HUES64 (cell line): ENCODE results near the gene NLRP10.
"Not testable (repeated sequence)": the region's sequence is repeated elsewhere in the genome, so short reads cannot be mapped to it uniquely, and the experiment has no call there.

Experiments
- H3K27ac ChIP-seq: 2 replicates; pipeline ENCODE4 v1.7.0; 2013; ENCODE audit warnings: low read depth, low read length, inconsistent platforms
- H3K27me3 ChIP-seq: 2 replicates; pipeline ENCODE4 v1.6.1; 2013; ENCODE audit warnings: mild to moderate bottlenecking, low read length; ENCODE audit not compliant: insufficient read depth
- H3K36me3 ChIP-seq: 2 replicates; pipeline ENCODE4 v1.6.1; 2013; ENCODE audit warnings: mild to moderate bottlenecking, low read length; ENCODE audit not compliant: insufficient read depth
- H3K4me1 ChIP-seq: 2 replicates; pipeline ENCODE4 v1.6.1; 2013; ENCODE audit warnings: mild to moderate bottlenecking, low read length, moderate library complexity; ENCODE audit not compliant: insufficient read depth
- H3K4me3 ChIP-seq: 2 replicates; pipeline ENCODE4 v1.5.1; 2013; ENCODE audit warnings: mild to moderate bottlenecking, low read length, moderate library complexity
- H3K9ac ChIP-seq: 2 replicates; pipeline ENCODE4 v1.6.1; 2013; ENCODE audit warnings: mild to moderate bottlenecking, low read depth, low read length
- H3K9me3 ChIP-seq: 2 replicates; pipeline ENCODE4 v1.6.1; 2013; ENCODE audit warnings: low read depth, low read length; ENCODE audit not compliant: insufficient read depth
- WGBS: fragments of 150-250, 120-280 bp; methylation state at CpG from one replicate; pipeline ENCODE4 v1.1.7; 2013; ENCODE audit warnings: missing lambda C conversion rate; 5-methylcytosine and 5-hydroxymethylcytosine counted together

The NLRP10 gene

DNA sequence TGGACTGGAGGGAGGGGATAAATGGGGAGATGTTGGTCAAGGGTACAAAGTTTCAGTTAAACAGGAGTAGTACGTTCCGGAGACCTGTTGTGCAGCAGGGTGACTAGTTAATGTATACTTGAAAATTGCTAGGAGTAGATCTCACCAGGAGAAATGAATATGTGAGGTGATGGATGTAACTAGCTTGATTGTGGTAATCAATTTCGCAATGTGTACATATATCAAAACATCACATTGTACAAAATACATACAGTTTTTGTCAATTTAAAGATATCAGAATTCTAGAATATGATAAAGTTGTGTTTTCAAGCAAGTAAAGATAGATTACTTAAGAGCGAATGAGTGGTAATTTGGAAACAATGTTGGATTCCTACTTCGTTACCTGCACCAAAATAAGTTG is 35.1 kb upstream of the NLRP10 start:
- WGBS = 81% methylated on average over 4 of the region's 5 CpGs
- no peak overlapping the region for H3K27ac ChIP-seq

DNA sequence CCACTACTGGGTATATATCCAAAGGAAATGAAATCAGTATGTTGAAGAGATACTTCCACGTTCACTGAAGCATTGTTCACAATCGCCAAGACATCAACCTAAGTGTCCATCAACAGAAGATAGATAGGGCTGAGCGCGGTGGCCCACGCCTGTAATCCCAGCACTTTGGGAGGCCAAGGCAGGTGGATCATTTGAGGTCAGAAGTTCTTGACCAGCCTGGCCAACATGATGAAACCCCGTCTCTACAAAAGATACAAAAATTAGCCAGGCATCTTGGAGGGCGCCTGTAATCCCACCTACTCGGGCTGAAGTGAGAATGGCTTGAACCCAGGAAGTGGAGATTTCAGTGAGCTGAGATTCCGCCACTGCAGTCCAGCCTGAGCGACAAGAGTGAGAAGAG is 34.5 kb upstream of the NLRP10 start:
- Histone ChIP-seq H3K27ac (no peak overlapping the region), H3K36me3 (peaks cover 48% of the 10 kb centered on the region)
- WGBS = 92% methylated on average over 9 of the region's 10 CpGs

More for the DNA sequence above, 35.1 kb upstream of the NLRP10 start:
- no peaks in the 10 kb centered on the region for H3K9me3 ChIP-seq
- H3K9ac ChIP-seq = no peak overlapping the region
- H3K4me3 ChIP-seq = no peak overlapping the region
- no peaks in the 10 kb centered on the region for H3K4me1 ChIP-seq
- no peaks in the 10 kb centered on the region for H3K27me3 ChIP-seq
- H3K36me3 ChIP-seq = peaks cover 42% of the 10 kb centered on the region

DNA sequence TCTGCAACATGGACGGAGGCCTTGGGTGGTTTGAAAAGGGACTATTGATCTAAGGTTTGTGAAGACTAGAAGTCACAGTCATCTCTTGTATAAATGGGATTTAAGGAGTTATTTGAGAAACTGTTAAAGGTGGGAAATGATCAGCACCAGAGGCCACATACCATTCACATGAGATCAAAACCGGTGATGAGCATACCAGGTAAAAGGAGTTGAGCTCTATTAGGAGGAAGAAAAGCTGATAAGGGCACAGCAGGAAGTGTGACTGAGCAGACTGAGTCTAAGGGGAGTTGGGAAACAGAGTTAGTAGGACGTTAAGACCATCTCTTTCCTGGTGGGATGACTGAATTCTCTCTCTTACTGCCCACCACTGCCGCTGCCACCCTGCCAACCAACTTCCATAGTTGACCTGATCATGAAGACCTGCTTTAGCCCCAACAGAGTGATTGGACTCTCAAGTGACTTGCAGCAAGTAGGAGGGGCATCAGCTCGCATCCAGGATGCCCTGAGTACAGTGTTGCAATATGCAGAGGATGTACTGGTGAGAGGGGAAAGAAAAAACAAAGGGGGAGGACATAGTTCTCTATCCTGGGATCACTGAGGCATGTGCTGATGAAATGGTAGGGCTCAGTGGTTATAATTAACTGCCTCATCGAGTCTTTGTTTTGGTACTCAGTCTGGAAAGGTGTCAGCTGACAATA is 29.5 kb upstream of the NLRP10 start:
- Histone ChIP-seq H3K4me3 (no peak overlapping the region), H3K27ac (no peak overlapping the region), H3K27me3 (no peaks in the 10 kb centered on the region), H3K9me3 (no peaks in the 10 kb centered on the region), H3K4me1 (no peaks in the 10 kb centered on the region), H3K9ac (no peak overlapping the region), H3K36me3 (peaks cover 91% of the 10 kb centered on the region)
- WGBS = 83% methylated on average over 6 of the region's 6 CpGs

More for the DNA sequence above, 34.5 kb upstream of the NLRP10 start:
- H3K4me3 ChIP-seq = no peak overlapping the region
- H3K4me1 ChIP-seq = no peaks in the 10 kb centered on the region
- H3K9ac ChIP-seq = no peak overlapping the region
- no peaks in the 10 kb centered on the region for H3K9me3 ChIP-seq
- H3K27me3 ChIP-seq = no peaks in the 10 kb centered on the region

DNA sequence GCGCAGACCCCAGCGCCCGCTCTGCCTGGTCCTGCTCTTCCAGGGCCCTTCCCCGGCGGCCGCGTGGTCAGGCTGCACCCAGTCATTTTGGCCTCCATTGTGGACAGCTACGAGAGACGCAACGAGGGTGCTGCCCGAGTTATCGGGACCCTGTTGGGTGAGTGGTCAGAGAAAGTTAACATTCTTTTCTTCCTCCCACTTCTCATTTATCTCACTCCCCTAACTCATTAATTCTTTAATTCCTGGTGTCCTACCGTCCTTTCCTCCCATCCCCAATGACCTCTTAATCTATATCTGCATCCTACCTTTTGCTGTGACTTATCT is 22.3 kb upstream of the NLRP10 start:
- peak overlapping the region; percentile 91 for H3K9ac ChIP-seq
- not testable (repeated sequence) for H3K27me3 ChIP-seq, H3K9me3 ChIP-seq
- H3K27ac ChIP-seq = peak overlapping the region; percentile 49
- peaks cover 14% of the 10 kb centered on the region for H3K4me1 ChIP-seq
- 7% methylated on average over 3 of the region's 13 CpGs for WGBS
- peaks cover 36% of the 10 kb centered on the region for H3K36me3 ChIP-seq
- H3K4me3 ChIP-seq = peak overlapping the region; percentile 99

DNA sequence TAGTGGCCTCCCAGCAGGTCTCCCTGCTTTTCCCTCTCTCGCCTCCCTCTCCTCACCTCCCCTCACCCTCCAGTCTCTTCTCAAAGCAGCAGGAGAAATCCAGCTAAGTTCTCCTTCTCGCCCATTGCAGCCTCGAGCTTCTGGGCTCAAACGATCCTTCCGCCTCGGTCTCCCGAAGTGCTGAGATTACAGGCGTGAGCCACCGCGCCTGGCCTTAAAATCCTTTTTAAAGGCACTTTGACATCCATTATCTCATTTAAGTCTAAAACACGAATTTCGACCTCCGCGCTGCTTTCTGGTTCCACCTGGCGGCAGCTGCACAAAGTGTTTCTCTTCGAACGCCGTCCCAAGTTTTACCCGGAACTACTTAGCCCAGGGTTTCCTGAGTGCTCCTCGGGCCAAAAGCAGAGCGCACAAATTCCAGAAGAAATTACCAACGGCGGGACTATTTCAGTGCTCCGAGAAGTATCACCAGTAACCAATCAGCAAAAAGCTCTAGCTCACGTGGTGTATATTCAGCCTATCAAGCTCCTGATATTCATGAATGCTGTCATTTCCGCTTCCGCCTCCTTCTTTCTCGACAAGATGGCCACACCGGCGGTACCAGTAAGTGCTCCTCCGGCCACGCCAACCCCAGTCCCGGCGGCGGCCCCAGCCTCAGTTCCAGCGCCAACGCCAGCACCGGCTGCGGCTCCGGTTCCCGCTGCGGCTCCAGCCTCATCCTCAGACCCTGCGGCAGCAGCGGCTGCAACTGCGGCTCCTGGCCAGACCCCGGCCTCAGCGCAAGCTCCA is 21.7 kb upstream of the NLRP10 start, which contains the start of gene EIF3F:
EIF3F (plus strand) TSS at position 570 of the 792 bp plus-strand sequence; CDS start at position 586, 16 bp downstream.
- peaks cover 31% of the 10 kb centered on the region for H3K36me3 ChIP-seq
- peak within 1 kb of the TSS; percentile 91 for H3K9ac ChIP-seq
- H3K4me3 ChIP-seq = peak within 1 kb of the TSS; percentile 99
- H3K4me1 ChIP-seq = peaks cover 14% of the 10 kb centered on the region
- no peaks in the 10 kb centered on the region for H3K9me3 ChIP-seq
- 2% methylated on average over 46 of the region's 47 CpGs for WGBS
- no peaks in the 10 kb centered on the region for H3K27me3 ChIP-seq
- peak within 1 kb of the TSS; percentile 49 for H3K27ac ChIP-seq

DNA sequence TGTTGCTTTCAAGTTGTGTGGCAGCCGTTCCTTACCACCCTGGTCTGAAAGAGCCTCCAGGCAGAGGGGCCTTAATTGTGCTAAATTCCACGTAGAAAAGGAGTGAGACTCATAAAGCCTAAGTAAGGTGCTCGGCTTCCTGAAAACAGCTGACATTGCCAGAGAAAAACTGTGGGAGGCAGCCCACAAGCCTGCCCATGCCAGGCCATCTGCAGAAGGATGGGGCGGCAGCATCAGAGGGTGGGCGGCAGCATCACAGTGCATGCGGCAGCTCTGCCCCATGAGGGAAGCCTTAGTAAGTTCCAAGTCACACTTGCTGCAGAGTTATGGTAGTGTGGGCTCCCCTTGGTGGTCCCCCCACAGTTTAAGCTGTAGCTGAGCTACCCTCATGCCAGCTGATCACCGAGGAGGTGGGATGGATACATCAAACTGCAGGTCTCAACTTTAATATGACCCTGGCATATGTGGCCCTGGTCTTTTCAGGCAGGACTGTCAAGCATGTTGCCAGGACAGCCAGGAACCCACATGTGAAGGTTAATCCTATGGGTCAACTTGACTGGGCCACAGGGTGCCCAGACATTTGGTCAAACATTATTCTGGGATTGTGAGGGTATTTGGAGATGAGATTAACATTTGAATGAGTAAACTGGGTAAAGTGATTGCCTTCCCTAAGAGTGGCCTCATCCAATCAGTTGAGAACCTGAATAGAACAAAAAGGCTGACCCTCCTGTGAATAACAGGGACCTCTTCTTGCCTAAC is 18.8 kb upstream of the NLRP10 start:
- H3K4me1 ChIP-seq = peaks cover 14% of the 10 kb centered on the region
- H3K27me3 ChIP-seq = no peaks in the 10 kb centered on the region
- H3K27ac ChIP-seq = no peak overlapping the region
- no peaks in the 10 kb centered on the region for H3K9me3 ChIP-seq
- no peak overlapping the region for H3K4me3 ChIP-seq
- H3K36me3 ChIP-seq = peaks cover 8% of the 10 kb centered on the region
- no peak overlapping the region for H3K9ac ChIP-seq
- WGBS = 79% methylated on average over 7 of the region's 7 CpGs

DNA sequence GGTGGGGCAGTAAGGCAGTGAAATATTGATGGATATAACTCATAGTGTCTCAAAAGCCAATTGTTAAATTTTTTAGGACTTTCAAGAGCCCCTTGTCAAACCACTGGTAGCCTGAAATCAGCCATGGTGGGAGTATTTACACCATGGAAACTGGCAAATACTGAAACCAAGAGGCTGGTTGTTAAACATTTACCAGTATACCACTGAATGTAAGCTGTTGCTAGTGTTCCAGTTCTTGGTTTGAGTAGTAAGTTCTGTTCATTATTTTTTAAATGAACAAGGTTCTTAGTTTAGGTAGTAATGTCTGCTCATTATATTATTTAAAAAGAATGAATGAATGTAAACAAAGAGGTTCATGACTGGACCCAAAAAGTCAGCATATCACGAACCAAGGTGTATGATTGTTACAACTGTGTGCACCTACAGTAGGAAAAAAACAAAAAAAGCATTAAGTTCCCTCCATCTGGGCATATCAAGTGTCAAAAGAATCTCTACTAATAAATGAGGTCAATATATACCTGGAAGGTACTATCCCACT is 17.4 kb upstream of the NLRP10 start:
- 95% methylated on average over 1 of the region's 1 CpG for WGBS
- Histone ChIP-seq H3K9me3 (no peaks in the 10 kb centered on the region), H3K27me3 (no peaks in the 10 kb centered on the region), H3K36me3 (no peaks in the 10 kb centered on the region), H3K4me3 (no peak overlapping the region), H3K9ac (no peak overlapping the region), H3K4me1 (peaks cover 7% of the 10 kb centered on the region; the same call in 1 of the 2 replicates), H3K27ac (no peak overlapping the region)

DNA sequence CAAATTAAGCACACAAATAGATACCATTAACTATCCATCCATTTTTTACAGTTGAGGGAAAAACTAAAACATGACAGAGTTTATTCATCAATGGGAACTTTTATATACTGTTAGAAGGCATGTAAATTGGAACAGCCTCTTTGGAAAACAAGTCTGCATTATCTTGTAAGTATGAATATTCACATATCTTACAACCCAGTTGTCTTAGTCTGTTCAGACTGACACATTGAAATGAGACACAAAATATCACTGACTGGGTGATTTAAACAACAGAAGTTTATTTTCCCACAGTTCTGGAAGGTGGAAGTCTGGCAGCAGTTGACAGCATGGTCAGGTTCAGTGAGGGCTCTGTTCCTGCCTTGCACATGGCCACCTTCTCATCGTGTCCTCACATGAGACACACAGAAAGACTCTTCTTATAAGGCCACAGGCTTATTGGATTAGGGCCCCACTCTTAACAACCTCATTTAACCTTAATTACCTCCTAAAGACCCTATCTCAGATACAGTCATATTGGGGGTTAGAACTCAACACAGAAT is 16.4 kb upstream of the NLRP10 start:
- Histone ChIP-seq H3K27me3 (no peaks in the 10 kb centered on the region), H3K4me3 (no peak overlapping the region), H3K9ac (no peak overlapping the region), H3K36me3 (no peaks in the 10 kb centered on the region), H3K4me1 (peaks cover 13% of the 10 kb centered on the region), H3K9me3 (no peaks in the 10 kb centered on the region), H3K27ac (no peak overlapping the region)
- 93% methylated on average over 1 of the region's 1 CpG for WGBS

DNA sequence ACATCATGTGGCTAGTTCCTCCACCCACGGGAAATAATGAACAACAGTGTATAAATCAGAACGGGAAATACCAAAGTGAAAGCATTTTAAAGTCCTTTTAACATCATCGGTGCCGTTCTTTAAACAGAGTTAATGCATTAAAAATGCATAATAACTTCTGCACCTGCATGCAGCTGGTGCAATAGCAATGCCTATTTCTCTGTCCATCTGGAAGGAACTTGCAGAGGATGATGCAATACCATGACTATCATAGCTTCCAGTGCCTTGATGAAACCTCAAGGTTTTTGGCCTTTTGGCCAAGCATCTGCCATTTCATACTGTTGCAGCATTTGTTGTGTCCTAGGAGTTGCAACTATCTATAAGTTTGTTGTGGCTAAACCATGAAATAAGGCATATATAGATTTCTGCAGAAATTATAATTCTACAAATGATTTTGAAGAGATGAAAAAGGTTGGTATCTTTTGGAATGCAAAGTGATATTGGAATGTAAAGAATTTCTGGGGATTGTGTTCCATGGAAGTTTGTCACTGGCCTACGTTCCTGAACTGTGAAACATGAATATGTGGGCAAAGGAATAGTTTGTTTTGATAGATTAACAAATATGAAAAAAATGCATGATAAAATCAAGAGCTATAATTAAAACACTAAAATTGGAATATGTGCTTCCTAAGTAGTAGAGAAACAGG is 12.1 kb upstream of the NLRP10 start:
- no peak overlapping the region for H3K27ac ChIP-seq
- H3K27me3 ChIP-seq = no peaks in the 10 kb centered on the region
- no peaks in the 10 kb centered on the region for H3K36me3 ChIP-seq
- no peaks in the 10 kb centered on the region for H3K9me3 ChIP-seq
- peaks cover 9% of the 10 kb centered on the region for H3K4me1 ChIP-seq
- H3K4me3 ChIP-seq = no peak overlapping the region
- WGBS = 91% methylated on average over 5 of the region's 5 CpGs
- no peak overlapping the region for H3K9ac ChIP-seq

DNA sequence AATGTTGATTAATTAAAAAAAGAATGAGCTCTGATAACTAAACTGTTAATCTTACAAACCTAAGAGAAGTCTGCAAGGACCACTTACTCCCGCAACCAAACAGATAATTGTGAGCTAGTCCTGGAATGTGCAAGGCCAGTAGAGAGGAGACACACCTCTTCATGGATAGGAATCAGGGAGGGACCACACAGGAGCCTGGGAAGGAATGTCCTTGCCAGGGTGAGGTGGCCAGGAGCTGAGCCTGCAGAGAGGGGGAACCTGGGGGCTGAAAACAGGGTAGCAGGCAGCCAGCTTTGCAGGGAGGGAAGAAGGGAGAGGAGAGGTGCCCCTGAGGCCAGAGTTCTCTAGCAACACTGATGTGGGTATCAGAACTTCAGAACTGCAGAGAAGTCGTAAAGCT is 9.4 kb upstream of the NLRP10 start:
- Histone ChIP-seq H3K27me3 (no peaks in the 10 kb centered on the region), H3K36me3 (no peaks in the 10 kb centered on the region), H3K9ac (no peak overlapping the region), H3K9me3 (no peaks in the 10 kb centered on the region), H3K27ac (no peak overlapping the region), H3K4me1 (peaks cover 22% of the 10 kb centered on the region), H3K4me3 (no peak overlapping the region)
- 100% methylated on average over 2 of the region's 2 CpGs for WGBS
